ENCODE data around the gene TP73.

- TF ChIP-seq CTCF (IDR thresholded peaks at IDR 0.05) (no peak), POLR2A (IDR thresholded peaks at IDR 0.05) (no peak)
These were observed 132.7 kb downstream of the TP73 start for GRCh38 chr1:3785045-3785444.

All from heart left ventricle (tissue), 13 donors.